Fibroblast of gingiva (primary cell): ENCODE data around the gene LSM2.

Source experiments
- DNase-seq: peaks from one replicate; pipeline ENCODE4 v3.0.0-alpha.2; 2011; ENCODE audit warnings: low read depth

LSM2 gene

DNA sequence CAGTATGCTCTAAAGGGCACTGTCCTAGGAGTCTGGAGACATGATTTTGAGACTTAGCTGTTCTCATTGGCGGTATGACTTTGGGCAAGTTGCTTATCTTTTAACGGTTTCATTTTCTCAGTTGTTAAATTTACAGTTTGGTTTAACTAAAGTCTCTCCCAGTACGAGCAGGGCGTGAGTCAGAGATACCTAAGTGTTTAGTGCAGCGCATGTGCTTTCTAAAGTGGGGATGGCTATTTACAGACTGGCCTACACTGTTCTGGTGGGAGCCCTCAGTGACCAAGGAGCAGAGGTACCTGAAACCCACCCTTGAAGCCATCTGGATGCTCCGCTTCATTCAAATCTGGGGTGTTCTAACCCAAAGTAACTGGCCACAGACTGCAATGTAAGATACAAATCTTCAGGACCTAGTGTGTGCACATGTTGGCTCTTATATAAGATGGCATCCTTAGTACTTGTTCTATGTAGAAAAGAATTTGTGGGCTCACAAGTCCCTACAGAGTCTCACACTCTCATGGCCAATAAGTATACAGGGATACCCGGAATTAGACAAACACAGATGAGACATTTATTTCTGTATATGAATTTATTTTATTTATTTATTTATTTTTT is 56.2 kb downstream of the LSM2 start:
- DNase-seq: no peak

DNA sequence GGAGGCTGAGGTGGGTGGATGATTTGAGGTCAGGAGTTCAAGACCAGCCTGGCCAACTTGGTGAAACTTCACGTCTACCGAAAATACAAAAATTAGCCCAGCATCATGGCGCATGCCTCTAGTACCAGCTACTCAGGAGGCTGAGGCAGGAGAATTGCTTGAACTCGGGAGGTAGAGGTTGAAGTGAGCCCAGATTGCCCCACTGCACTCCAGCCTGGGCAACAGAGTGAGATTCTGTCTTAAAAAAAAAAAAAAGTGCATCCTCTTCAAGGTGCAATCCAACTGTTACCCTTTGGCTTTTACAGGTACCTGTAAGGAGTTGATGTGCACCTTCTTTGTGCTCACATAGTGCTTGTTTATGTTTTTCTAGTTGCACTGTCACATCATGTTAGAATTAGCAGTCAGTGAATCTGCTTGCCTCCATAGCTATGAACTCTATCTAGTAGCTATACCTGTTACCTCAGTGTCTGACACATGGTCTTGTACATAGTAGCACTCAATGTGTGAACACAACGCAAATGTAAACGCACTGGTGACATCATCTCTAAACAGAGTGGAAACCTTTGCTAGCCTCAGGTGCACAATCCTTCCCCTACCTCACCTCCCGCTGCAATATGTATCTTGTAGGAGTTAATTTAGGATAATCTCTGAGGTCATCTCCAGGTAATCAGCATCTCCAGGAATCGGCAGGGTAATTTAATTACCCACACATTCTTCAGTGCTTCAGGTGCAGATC is 57.3 kb downstream of the LSM2 start:
- DNase-seq: no peak
